NCI-H2227 (cell line): ENCODE results near the gene MARCHF4.

Source experiments
- DNase-seq: peaks from one replicate; lab custom pipeline; 2025; ENCODE audit not compliant: unreplicated experiment; lab: John Stamatoyannopoulos, UW

The MARCHF4 gene

DNA sequence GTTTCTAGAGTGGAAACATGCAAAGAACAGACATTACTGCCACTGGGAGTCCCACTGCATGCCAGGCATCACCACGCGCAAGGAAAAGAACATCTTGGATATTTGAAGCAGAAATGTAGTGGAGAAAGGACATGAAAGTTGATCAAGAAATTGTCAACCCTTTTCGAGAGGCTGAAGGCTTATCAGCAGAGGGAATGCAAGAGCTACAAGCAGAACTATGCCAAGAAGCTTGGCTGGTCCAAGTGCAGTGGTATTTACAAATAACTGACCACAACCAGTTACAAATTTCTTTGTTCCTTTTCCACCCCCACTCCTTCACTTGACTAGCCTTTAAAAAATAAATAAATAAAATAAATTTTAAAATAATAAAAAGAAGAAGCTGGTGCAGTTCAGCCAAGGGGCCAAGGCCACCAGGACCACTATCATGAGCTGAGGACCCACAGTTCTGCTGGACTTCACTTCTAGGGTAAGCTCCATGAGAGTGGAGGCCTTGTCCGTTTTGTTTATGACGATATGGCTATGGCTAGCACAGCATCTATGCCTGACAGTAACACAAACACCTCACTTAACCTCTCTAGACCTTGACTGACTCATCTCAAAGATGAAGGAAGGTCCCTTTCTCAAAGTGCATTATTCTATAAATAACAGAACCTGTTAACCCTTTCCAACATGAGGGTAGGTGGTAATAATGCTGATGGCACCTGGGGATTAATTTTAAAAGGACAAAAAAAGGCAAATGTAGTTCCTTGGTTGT, 20.9 kb downstream of the MARCHF4 start:
- no peak for DNase-seq

DNA sequence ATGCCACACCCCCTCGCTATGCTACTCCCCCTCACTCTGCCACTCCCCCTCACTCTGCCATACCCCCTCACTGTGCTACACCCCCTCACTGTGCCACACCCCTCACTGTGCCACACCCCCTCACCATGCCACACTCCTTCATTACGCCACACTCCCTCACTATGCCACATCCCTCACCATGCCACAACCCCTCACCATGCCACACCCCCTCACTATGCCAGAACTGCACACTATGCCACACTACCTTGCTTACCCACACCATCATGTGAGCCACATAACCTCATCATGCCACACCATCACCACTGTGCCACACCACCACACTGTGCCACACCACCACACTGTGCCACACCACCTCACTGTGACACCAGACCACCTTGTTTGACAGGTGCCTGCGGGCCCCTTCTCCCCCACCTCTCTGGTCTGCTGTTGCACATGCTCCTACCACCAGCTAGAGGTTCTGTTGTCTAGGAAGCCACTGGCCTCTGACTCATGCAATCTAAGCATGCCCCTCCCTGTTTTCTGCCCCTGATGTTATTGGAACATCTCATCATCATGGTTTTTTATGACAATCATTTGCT, 22.0 kb downstream of the MARCHF4 start:
- DNase-seq: no peak

DNA sequence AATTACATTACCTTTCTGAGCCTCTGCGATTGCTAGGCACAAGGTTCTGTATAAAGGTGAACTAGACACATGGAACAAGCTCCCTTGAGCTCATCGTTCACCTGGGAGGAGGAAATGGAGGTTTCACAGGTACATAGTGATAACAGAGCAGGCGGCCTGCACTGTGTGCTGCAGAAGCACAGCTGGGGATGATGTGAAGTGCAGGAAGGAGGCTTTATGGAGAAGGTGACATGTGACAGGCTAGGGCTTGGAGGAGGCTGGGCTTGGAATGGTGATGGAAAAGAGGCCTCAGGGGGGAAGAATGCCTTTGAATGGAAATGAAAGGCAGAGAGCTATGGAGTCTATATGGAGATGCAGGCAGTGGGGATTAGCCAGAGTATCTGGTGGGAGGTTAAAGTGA, 22.9 kb downstream of the MARCHF4 start:
- DNase-seq: peak; percentile 54

DNA sequence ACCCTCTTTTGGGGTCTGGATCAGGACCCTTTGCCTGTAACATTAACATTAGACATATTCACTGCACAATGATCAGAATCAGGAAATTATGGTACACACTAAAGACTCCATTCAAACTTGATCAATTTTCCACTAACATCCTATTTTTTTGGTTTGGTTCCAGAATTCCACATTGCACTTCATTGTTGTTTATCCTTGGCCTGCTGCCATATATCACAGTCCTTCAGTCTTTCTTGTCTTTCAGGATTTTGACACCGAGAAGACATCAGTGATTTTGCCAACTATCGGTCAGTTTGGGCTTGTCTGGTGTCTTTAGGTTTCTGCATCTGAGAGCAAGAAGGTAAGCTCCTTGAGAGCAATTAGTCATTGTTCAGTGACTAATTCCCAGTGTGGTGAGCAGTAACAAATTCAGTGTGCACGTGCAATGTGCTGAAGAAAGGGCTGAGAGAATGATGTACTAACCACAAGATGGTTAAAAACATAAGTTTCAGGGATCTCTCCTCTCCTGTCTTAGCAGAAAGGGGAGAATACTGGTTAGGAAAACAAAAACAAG, 23.5 kb downstream of the MARCHF4 start:
- no peak for DNase-seq

DNA sequence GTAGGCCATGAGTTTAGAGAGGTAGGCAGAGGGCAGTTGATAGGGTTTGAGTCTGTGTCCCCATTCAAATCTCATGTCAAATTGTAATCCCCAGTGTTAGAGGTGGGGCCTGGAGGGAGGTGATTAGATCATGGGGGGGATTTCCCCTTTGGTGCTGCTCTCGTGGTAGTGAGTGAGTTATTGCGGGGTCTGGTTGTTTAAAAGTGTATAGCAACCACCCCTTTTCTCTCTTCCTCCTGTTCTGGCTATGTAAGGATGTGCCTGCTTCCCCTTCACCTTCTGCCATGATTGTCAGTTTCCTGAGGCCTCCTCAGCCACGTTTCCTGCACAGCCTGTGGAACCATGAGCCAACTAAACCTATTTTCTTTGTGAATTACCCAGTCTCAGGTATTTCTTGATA, 25.5 kb downstream of the MARCHF4 start:
- no peak for DNase-seq

DNA sequence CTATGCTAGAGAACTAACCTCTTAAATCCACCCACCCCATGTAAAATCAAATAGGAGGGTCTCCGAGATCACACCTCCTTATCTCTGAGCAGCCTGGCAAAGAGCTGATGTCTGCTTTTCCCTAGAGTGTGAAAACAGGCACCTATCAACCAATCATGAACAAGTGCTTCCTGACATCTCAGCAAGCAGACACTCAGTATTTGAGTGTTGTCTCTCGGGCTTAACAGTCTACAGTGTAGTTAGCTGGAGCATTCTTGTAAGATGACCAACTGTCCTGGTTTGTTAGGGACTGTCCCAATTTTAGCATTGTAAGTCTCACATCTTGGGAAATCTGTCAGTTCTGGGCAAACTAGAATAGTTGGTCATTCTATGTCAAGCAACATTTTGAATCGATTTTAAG, 26.4 kb downstream of the MARCHF4 start:
- no peak for DNase-seq

GRCh38 chr2:216344950-216345300, 27.4 kb downstream of the MARCHF4 start:
- no peak for DNase-seq

- no peak for DNase-seq
Measured at GRCh38 chr2:216344206-216344949, 27.9 kb downstream of the MARCHF4 start.

- DNase-seq: no peak
Measured at GRCh38 chr2:216343221-216343980, 28.9 kb downstream of the MARCHF4 start.

DNA sequence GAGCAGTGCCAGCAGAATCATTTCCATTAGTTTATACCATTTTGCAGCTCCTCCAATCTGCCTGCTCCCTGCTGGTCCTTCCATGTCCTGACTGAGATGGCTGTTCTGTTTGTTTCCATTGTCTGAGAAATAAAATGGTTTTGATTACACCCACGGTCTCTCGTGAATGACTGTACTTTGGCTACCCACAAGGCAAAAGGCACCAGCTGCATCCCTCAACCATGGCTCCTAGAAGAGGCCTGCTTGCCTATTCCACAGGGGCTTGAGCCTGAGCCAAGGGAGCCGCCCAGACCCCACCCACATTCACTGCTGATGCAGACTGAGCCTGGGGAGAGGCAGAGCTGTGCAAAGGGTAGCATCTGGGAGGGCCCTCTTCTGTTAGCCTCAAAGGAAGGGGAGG, 31.2 kb downstream of the MARCHF4 start:
- DNase-seq: peak; percentile 48

- DNase-seq: no peak
Measured at GRCh38 chr2:216340280-216340631, 32.0 kb downstream of the MARCHF4 start.

DNA sequence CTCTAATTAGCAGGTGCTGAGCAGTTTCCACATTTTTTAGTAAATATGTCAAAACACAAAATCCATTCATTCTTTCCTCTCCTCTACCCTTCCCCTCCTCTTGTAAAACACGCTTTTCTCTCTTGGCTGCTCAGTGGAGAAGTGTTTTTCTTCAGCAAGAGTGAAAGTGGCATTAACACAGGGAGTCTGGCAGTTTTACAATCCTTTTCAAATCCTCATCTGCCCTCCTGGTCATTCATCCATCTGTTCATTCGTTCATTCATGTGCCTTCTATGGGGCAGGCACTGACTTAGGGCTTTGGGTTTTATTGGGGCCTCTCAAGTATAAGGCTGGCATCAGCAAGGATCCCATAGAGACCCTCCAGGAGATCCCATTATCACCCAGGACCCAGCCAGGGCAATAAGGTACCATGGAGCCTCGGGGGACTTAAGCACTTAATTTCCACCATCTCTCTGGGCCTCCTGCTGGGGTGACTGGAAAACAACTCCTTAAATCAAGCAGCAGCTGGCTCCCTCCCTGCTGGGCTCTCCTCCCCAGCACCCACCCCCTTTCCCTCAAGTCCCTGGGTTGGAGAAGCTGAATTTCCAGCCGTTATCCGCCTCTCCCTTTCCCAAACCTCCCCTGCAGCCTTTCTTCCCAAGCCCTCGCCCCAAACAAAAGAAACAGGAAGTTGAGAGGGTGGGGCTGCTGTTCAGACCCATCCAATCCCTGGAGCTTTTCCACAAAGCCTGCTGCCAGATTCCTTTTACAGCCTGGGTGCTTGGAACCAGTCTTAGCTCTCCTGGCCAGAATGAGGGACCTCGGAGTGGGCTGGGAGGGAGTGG, 32.6 kb downstream of the MARCHF4 start:
- DNase-seq: peak; percentile 88

DNA sequence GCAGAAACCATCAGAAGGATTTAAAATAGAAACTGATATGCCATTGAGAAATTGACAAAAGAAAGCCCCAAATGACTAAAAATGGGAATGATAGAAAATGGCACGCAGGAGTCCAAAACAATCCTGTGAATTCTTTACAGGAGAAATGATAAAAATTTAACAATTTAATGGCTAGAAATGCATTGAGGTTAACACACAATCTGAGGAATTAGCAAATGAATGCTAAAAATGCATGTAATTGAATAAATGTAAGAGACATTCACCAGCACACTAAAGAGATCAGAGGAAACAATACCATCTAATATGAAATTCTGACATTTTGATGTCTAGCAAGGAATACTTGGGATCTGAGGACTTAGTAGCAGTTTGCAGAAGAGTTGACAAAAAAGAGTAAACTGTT, 37.0 kb downstream of the MARCHF4 start:
- no peak for DNase-seq

DNA sequence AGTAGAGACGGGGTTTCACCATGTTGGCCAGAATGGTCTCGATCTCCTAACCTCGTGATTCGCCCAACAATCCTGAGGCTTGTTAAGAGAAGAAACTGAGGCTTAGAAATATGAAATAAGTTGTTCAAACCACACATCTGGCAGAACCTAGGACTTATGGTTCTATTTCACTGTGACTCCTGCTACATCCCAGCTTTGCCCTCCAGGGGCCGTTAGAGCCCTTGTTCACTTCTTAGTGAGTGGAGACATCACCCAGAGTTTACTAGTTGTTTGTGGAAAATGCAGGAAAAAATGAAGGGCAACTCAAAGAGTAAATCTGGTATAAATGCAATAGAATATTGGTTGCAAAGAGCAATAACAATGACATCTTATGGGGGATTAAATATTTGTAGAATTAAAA, 43.9 kb downstream of the MARCHF4 start:
- DNase-seq: no peak

DNA sequence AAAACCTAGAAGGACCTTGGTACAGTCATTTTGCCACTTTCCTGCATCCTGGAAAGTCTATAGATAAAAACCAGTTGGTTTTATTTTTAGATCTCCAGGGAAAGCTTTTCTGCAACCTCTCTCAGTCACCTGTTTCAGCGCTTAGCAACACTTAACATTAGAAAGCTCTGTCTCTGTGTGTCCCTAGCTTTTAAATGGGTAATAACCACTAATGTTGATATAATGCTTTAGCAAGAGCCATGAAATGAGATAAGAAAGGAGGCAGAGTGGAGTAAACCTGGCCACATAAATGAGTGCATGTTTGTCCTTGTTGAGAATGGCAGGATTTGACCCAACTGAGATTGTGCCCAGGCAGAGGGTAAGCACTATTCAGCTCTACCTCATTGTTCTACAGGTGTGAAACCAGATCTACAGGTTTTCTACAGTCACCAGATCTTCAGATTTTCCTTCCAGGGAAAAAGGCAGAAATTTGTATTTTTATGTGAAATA, 44.8 kb downstream of the MARCHF4 start:
- peak; percentile 28 for DNase-seq
